GM19025 (cell line): Measurements from ENCODE around the gene CCN5.

Source experiments
- ATAC-seq: cut with Tn5 transposase; IDR thresholded peaks from one replicate; pipeline ENCODE4 v1.9.1; 2021; ENCODE audit warnings: mild to moderate bottlenecking, low read depth, moderate library complexity; ENCODE audit not compliant: unreplicated experiment

CCN5 gene

GRCh38 chr20:44776980-44777379 is 61.8 kb downstream of the CCN5 start:
- ATAC-seq = no peak
